Measurements from ENCODE around the gene TRAPPC3L. TPM values are rescaled to one million over a fixed set of nuclear protein-coding genes. Genes with fewer than 3 reads are reported as not detected.

Gene TRAPPC3L
- total and polyA plus RNA-seq, 2 of the 13 experiments (the other 11 are each of a cell fraction or from before 2014, with no cell fraction given): not detected

- peak; percentile 80; the same call in 1 of the 2 replicates for TF ChIP-seq DZIP1 (CRISPR knock-in tag; IDR thresholded peaks at IDR 0.05)
- TF ChIP-seq PLRG1 (conservative IDR thresholded peaks at IDR 0.05): no peak
- TF ChIP-seq TSC22D2 (CRISPR knock-in tag; IDR thresholded peaks at IDR 0.05; ENCODE audit: borderline replicate concordance): peak; percentile 96; the same call in 1 of the 2 replicates
- TF ChIP-seq NAIF1 (CRISPR knock-in tag; IDR thresholded peaks at IDR 0.05; ENCODE audit: borderline replicate concordance): peak; percentile 97
- no peak for TF ChIP-seq IRF1 (CRISPR knock-in tag; IDR thresholded peaks at IDR 0.05; ENCODE audit: low read depth)
- 0 out of 2 replicates have a peak, but pooled peaks have one; percentile 73 for TF ChIP-seq NFATC3 (CRISPR knock-in tag; IDR thresholded peaks at IDR 0.05)
- TF ChIP-seq ZNF441 (CRISPR knock-in tag; IDR thresholded peaks at IDR 0.05; ENCODE audit: borderline replicate concordance): no peak; the same call in 1 of the 2 replicates
- no peak for TF ChIP-seq NFE2 (CRISPR knock-in tag; IDR thresholded peaks at IDR 0.05)
- peak; percentile 88 for TF ChIP-seq CEBPB (IDR thresholded peaks at IDR 0.05; ENCODE audit: borderline replicate concordance, low read depth, low read length)
- TF ChIP-seq SRF (IDR thresholded peaks at IDR 0.05; ENCODE audit: low read depth, low read length): peak; percentile 94
- TF ChIP-seq NFIC (IDR thresholded peaks at IDR 0.05; ENCODE audit: low read length): no peak
- peak; percentile 98 for TF ChIP-seq POGK (CRISPR knock-in tag; conservative IDR thresholded peaks at IDR 0.05)
- TF ChIP-seq RNF219 (CRISPR knock-in tag; IDR thresholded peaks at IDR 0.05): no peak
- no peak; the same call in 1 of the 2 replicates for TF ChIP-seq ZNF652 (CRISPR knock-in tag; IDR thresholded peaks at IDR 0.05; ENCODE audit: borderline replicate concordance, low read depth)
- TF ChIP-seq FOXO4 (CRISPR knock-in tag; conservative IDR thresholded peaks at IDR 0.05): 0 out of 2 replicates have a peak, but pooled peaks have one; percentile 70
- TF ChIP-seq ZMYM2 (CRISPR knock-in tag; IDR thresholded peaks at IDR 0.05): no peak
- TF ChIP-seq EHMT2 (IDR thresholded peaks at IDR 0.05; ENCODE audit: borderline replicate concordance, low read depth, low read length): no peak
These were observed 25.6 kb upstream of the TRAPPC3L start, which contains the start of gene RWDD1 (continued) for GRCh38 chr6:116570856-116571682.

All from HepG2 (cell line).